Measurements from ENCODE around the gene METTL26. TPM values are rescaled to one million over a fixed set of nuclear protein-coding genes. Genes with fewer than 3 reads are reported as not detected.

METTL26 gene
- total and polyA plus RNA-seq, 10 of the 15 experiments (the other 5 are each of a cell fraction or from before 2014, with no cell fraction given), result 5.4 to 163 (median 79.3) TPM

- 94% methylated on average over 18 of the region's 18 CpGs for WGBS (ENCODE audit: insufficient coverage, insufficient replicate concordance, low lambda C conversion rate, missing lambda C conversion rate)
- in situ Hi-C loops (cut with MboI) (no loop called here), intact Hi-C loops (cut with micrococcal nuclease; ENCODE audit: unreplicated experiment) (no loop called here)
- H3K4me1 ChIP-seq (ENCODE audit: control insufficient read depth, insufficient read depth, low read length), result no peaks in the 10 kb centered on the region
- H3K9ac ChIP-seq (ENCODE audit: control insufficient read depth, insufficient read depth, low read length), result no peak overlapping the region
- ATAC-seq (no peak), DNase-seq (ENCODE audit: low read depth, low spot score) (no peak), FAIRE-seq (no peak)
- CTCF ChIA-PET, result no interaction called here
- POLR2A ChIA-PET, result interaction anchor here (0.5 kb wide), 1 partner anchor 379 kb away, joined by 3 read pairs; no protein-coding TSS in a partner anchor
- TF ChIP-seq HDAC6 (IDR thresholded peaks at IDR 0.05; ENCODE audit: unreplicated experiment) (no peak), NRF1 (conservative IDR thresholded peaks at IDR 0.05; ENCODE audit: low read depth, low read length) (no peak), SIN3A (IDR thresholded peaks at IDR 0.05; ENCODE audit: low read depth, low read length) (no peak), KAT2A (conservative IDR thresholded peaks at IDR 0.05; ENCODE audit: control insufficient read depth, low read depth, low read length) (no peak), SP1 (IDR thresholded peaks at IDR 0.05; ENCODE audit: low read depth, low read length) (no peak), CREM (IDR thresholded peaks at IDR 0.05; ENCODE audit: low read depth) (no peak), MEF2A (IDR thresholded peaks at IDR 0.05; ENCODE audit: insufficient read depth, low read depth, low read length) (no peak), MYC (IDR thresholded peaks at IDR 0.05; ENCODE audit: insufficient read depth, insufficient read length, insufficient replicate concordance, low read length, severe bottlenecking) (no peak), EP300 (IDR thresholded peaks at IDR 0.05; ENCODE audit: borderline replicate concordance in 1 of 2, control insufficient read depth in 1 of 2, low read depth in 2 of 2, low read length in 2 of 2) (no peak), BMI1 (IDR thresholded peaks at IDR 0.05; ENCODE audit: borderline replicate concordance) (no peak), SREBF2 (IDR thresholded peaks at IDR 0.05; ENCODE audit: low read length) (no peak), TBL1XR1 (IDR thresholded peaks at IDR 0.05; ENCODE audit: low read depth, low read length) (no peak), JUNB (IDR thresholded peaks at IDR 0.05) (no peak), NFYA (IDR thresholded peaks at IDR 0.05; ENCODE audit: borderline replicate concordance, low read depth, low read length) (no peak), USF1 (IDR thresholded peaks at IDR 0.05; ENCODE audit: borderline replicate concordance, extremely low read length, insufficient read depth, low read depth, low read length) (no peak), HSF1 (IDR thresholded peaks at IDR 0.05; ENCODE audit: low read depth, low read length) (no peak)
- TF ChIP-seq, protein P1, sequence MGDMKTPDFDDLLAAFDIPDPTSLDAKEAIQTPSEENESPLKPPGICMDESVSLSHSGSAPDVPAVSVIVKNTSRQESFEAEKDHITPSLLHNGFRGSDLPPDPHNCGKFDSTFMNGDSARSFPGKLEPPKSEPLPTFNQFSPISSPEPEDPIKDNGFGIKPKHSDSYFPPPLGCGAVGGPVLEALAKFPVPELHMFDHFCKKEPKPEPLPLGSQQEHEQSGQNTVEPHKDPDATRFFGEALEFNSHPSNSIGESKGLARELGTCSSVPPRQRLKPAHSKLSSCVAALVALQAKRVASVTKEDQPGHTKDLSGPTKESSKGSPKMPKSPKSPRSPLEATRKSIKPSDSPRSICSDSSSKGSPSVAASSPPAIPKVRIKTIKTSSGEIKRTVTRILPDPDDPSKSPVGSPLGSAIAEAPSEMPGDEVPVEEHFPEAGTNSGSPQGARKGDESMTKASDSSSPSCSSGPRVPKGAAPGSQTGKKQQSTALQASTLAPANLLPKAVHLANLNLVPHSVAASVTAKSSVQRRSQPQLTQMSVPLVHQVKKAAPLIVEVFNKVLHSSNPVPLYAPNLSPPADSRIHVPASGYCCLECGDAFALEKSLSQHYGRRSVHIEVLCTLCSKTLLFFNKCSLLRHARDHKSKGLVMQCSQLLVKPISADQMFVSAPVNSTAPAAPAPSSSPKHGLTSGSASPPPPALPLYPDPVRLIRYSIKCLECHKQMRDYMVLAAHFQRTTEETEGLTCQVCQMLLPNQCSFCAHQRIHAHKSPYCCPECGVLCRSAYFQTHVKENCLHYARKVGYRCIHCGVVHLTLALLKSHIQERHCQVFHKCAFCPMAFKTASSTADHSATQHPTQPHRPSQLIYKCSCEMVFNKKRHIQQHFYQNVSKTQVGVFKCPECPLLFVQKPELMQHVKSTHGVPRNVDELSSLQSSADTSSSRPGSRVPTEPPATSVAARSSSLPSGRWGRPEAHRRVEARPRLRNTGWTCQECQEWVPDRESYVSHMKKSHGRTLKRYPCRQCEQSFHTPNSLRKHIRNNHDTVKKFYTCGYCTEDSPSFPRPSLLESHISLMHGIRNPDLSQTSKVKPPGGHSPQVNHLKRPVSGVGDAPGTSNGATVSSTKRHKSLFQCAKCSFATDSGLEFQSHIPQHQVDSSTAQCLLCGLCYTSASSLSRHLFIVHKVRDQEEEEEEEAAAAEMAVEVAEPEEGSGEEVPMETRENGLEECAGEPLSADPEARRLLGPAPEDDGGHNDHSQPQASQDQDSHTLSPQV (IDR thresholded peaks at IDR 0.05), result no peak
- H3K27me3 ChIP-seq (replicated peaks in 1 of 2; ENCODE audit: control insufficient read depth in 2 of 2, insufficient read depth in 2 of 2, low read length in 1 of 2), result no peaks in the 10 kb centered on the region
- no peak overlapping the region for H2AFZ ChIP-seq (ENCODE audit: control insufficient read depth, low read depth, low read length)
- no peak overlapping the region for H3K4me3 ChIP-seq
- no TSS peak for BruUV-seq (replicated peaks)
- H3K36me3 ChIP-seq (ENCODE audit: control insufficient read depth in 2 of 2, insufficient read depth in 2 of 2, low read length in 1 of 2), result peaks cover 0 to 18% of the 10 kb centered on the region in 2 experiments; a peak in 3 of 4 replicates
- RAD21 ChIA-PET (ENCODE audit: unreplicated experiment), result no interaction called here
- no peak overlapping the region for H3K27ac ChIP-seq (ENCODE audit: control insufficient read depth, insufficient read depth)
- H3K79me2 ChIP-seq (ENCODE audit: control insufficient read depth, insufficient read depth, low read length), result peaks cover 11% of the 10 kb centered on the region
- SMC1A ChIA-PET (ENCODE audit: uncharacterized antibody, unreplicated experiment), result no interaction called here
- no peak overlapping the region for H3K4me2 ChIP-seq (ENCODE audit: control insufficient read depth, insufficient read depth)
- no peaks in the 10 kb centered on the region for H3K9me3 ChIP-seq (replicated peaks; ENCODE audit: control insufficient read depth, insufficient read depth, low read length)
- no peaks in the 10 kb centered on the region; the same call in 1 of the 2 replicates for H4K20me1 ChIP-seq (ENCODE audit: control insufficient read depth, insufficient read depth)
Measured at GRCh38 chr16:673399-673991, 37.4 kb upstream of the METTL26 start.

All from GM12878 (cell line).